SK-N-SH (cell line): ENCODE measurements around the gene RAPGEF3. TPM values are rescaled to one million over a fixed set of nuclear protein-coding genes. Genes with fewer than 3 reads are reported as not detected.

Experiments
- CTCF ChIA-PET: fragments of 300-600, 350-600 bp; formaldehyde crosslinking; extraction: SDS; loops from one replicate; lab custom pipeline; 2021; lab: Yijun Ruan, JAX
- POLR2A ChIA-PET: fragments of 350-600 bp; sonication (Branson Sonifier 250); formaldehyde crosslinking; extraction: SDS; loops from one replicate; lab custom pipeline; 2020; ENCODE audit warnings: antibody characterized with exemption, inconsistent platforms; lab: Yijun Ruan, JAX
- DNase-seq: peaks from one replicate; pipeline ENCODE4 v3.0.0; 2012
- H2AFZ ChIP-seq: fragments of 200-600 bp; sonication (generic); 2 replicates; pipeline ENCODE4 v1.8.1; 2016; ENCODE audit warnings: antibody characterized with exemption, mild to moderate bottlenecking, low read depth
- H3F3A ChIP-seq: fragments of 200-600 bp; sonication (generic); replicated peaks from 2 replicates; pipeline ENCODE3; 2016; ENCODE audit warnings: antibody characterized with exemption, mild to moderate bottlenecking; ENCODE audit not compliant: insufficient read depth
- H3K27ac ChIP-seq, 2 experiments: fragments of 200-500 bp in 1 of 2; fragments of 200-600 bp in 1 of 2; sonication (Bioruptor generic) in 1 of 2; sonication (generic), shearing (Covaris generic) in 1 of 2; 2 replicates each; pipeline versions ENCODE4 v1.5.1 to v1.6.1; 2014 to 2016; ENCODE audit warnings: low read depth in 2 of 2, inconsistent platforms in 1 of 2, low read length in 1 of 2, mild to moderate bottlenecking in 1 of 2, mixed read lengths in 1 of 2
- H3K27me3 ChIP-seq: fragments of 200-600 bp; sonication (generic), shearing (Covaris generic); 2 replicates; pipeline ENCODE4 v1.6.1; 2016; ENCODE audit warnings: mixed run types; ENCODE audit not compliant: insufficient read depth
- H3K36me3 ChIP-seq, 2 experiments: fragments of 200-500 bp in 1 of 2; fragments of 200-600 bp in 1 of 2; sonication (Bioruptor generic) in 1 of 2; sonication (generic) in 1 of 2; replicated peaks in 1 of 2; 2 replicates each; pipeline versions ENCODE3 to v1.5.1; 2014 to 2016; ENCODE audit warnings: low read length in 1 of 2, mild to moderate bottlenecking in 1 of 2; ENCODE audit not compliant: insufficient read depth in 2 of 2, control insufficient read depth in 1 of 2
- H3K4me1 ChIP-seq, 2 experiments: fragments of 200-500 bp in 1 of 2; fragments of 200-600 bp in 1 of 2; sonication (Bioruptor generic) in 1 of 2; sonication (generic), shearing (Covaris generic) in 1 of 2; 2 replicates each; pipeline versions ENCODE4 v1.5.1 to v1.6.1; 2014 to 2016; ENCODE audit warnings: low read depth in 1 of 2, low read length in 1 of 2, mixed run types in 1 of 2; ENCODE audit not compliant: insufficient read depth in 2 of 2, control insufficient read depth in 1 of 2
- H3K4me2 ChIP-seq: fragments of 200-600 bp; sonication (generic), shearing (Covaris generic); 2 replicates; pipeline ENCODE4 v1.6.1; 2017; ENCODE audit warnings: mixed run types
- H3K4me3 ChIP-seq, 2 experiments: fragments of 200-500 bp in 1 of 2; fragments of 200-600 bp in 1 of 2; sonication (Bioruptor generic) in 1 of 2; sonication (generic), shearing (Covaris generic) in 1 of 2; 2 replicates each; pipeline versions ENCODE4 v1.5.1 to v1.8.1; 2014 to 2016; ENCODE audit warnings: low read depth in 2 of 2, inconsistent platforms in 1 of 2, low read length in 1 of 2, mild to moderate bottlenecking in 1 of 2, mixed read lengths in 1 of 2, moderate library complexity in 1 of 2
- H3K79me2 ChIP-seq: fragments of 200-600 bp; sonication (generic); 2 replicates; pipeline ENCODE4 v1.8.1; 2017; ENCODE audit warnings: mild to moderate bottlenecking; ENCODE audit not compliant: insufficient read depth
- H3K9ac ChIP-seq: fragments of 200-600 bp; sonication (generic); 2 replicates; pipeline ENCODE4 v1.6.1; 2017; ENCODE audit warnings: mixed run types
- H3K9me2 ChIP-seq: fragments of 200-600 bp; sonication (generic); 2 replicates; pipeline ENCODE4 v1.6.1; 2017; ENCODE audit warnings: mixed run types
- H3K9me3 ChIP-seq: fragments of 200-600 bp; sonication (generic); 2 replicates; pipeline ENCODE4 v1.6.1; 2017; ENCODE audit warnings: mixed run types, mild to moderate bottlenecking, moderate library complexity
- H4K20me1 ChIP-seq: fragments of 200-600 bp; sonication (generic); 2 replicates; pipeline ENCODE4 v1.6.1; 2017; ENCODE audit warnings: mild to moderate bottlenecking, mixed run types; ENCODE audit not compliant: insufficient read depth
- FOSL2 ChIP-seq: IDR thresholded peaks from 2 replicates; pipeline ENCODE4 v1.4.0; 2012; ENCODE audit warnings: low read depth, mild to moderate bottlenecking, moderate library complexity, borderline replicate concordance
- GATA2 ChIP-seq: sonication (generic); formaldehyde crosslinking; IDR thresholded peaks from 2 replicates; pipeline ENCODE4 v1.5.0; 2020; ENCODE audit warnings: mild to moderate bottlenecking, missing genetic modification reagents
- JUND ChIP-seq: IDR thresholded peaks from 2 replicates; pipeline ENCODE4 v1.4.0; 2012
- MAX ChIP-seq: IDR thresholded peaks from 2 replicates; pipeline ENCODE4 v1.4.0; 2012; ENCODE audit warnings: low read depth
- MXI1 ChIP-seq: IDR thresholded peaks from 2 replicates; pipeline ENCODE4 v1.6.1; 2012; ENCODE audit warnings: mild to moderate bottlenecking, low read depth, low read length, improper control_type of control experiment
- NRF1 ChIP-seq: IDR thresholded peaks from 2 replicates; pipeline ENCODE4 v1.6.1; 2012; ENCODE audit warnings: low read depth, mild to moderate bottlenecking, low read length
- POLR2AphosphoS5 ChIP-seq: IDR thresholded peaks from 2 replicates; pipeline ENCODE4 v1.6.1; 2012; ENCODE audit warnings: low read depth, low read length
- RAD21 ChIP-seq: IDR thresholded peaks from 2 replicates; pipeline ENCODE4 v1.6.1; 2012; ENCODE audit warnings: mild to moderate bottlenecking, low read length
- REST ChIP-seq: IDR thresholded peaks from 2 replicates; pipeline ENCODE4 v1.6.1; 2012; ENCODE audit warnings: mild to moderate bottlenecking, low read depth, low read length, moderate library complexity
- RFX5 ChIP-seq: IDR thresholded peaks from 2 replicates; pipeline ENCODE4 v1.6.1; 2012; ENCODE audit warnings: mild to moderate bottlenecking, improper control_type of control experiment, low read length
- RXRA ChIP-seq: IDR thresholded peaks from 2 replicates; pipeline ENCODE4 v1.4.0; 2012; ENCODE audit warnings: low read depth, mild to moderate bottlenecking, borderline replicate concordance
- TAF1 ChIP-seq: IDR thresholded peaks from 2 replicates; pipeline ENCODE4 v1.6.1; 2012; ENCODE audit warnings: low read depth, mild to moderate bottlenecking, low read length, moderate library complexity, borderline replicate concordance
- TEAD4 ChIP-seq: IDR thresholded peaks from 2 replicates; pipeline ENCODE4 v1.4.0; 2012; ENCODE audit warnings: mild to moderate bottlenecking, borderline replicate concordance; ENCODE audit not compliant: insufficient read depth
- USF2 ChIP-seq: fragments of 150-350 bp; IDR thresholded peaks from 2 replicates; pipeline ENCODE4 v1.6.1; 2017; ENCODE audit warnings: antibody characterized with exemption, low read length, low read depth, borderline replicate concordance
- YY1 ChIP-seq: IDR thresholded peaks from 2 replicates; pipeline ENCODE4 v1.4.0; 2012; ENCODE audit warnings: low read depth, mild to moderate bottlenecking
- ZBTB33 ChIP-seq: IDR thresholded peaks from 2 replicates; pipeline ENCODE4 v1.4.0; 2012; ENCODE audit warnings: low read depth, borderline replicate concordance
- WGBS: methylation state at CpG from one replicate; pipeline ENCODE4 v1.1.6; 2017; ENCODE audit warnings: low lambda C conversion rate; 5-methylcytosine and 5-hydroxymethylcytosine counted together
- polyA plus RNA-seq, 3 experiments: library from polyadenylated mRNA; depleted of rRNA; stranded (reverse); fragments of >200 nt; gene quantifications; 2 replicates each; pipeline ENCODE4 v1.2.3, GENCODE V29; 2012

The RAPGEF3 gene
- polyA plus RNA-seq, 1 of the 3 experiments (the other 2 are of a cell fraction), result 0.90 TPM

GRCh38 chr12:47722941-47723631 is 35.6 kb downstream of the RAPGEF3 start:
- Histone ChIP-seq H3K4me3 (no peak overlapping the region), H3K27me3 (no peaks in the 10 kb centered on the region), H3F3A (no peaks in the 10 kb centered on the region), H3K27ac (no peak overlapping the region), H3K4me1 (peaks cover 0 to under 1% of the 10 kb centered on the region in 2 experiments; a peak in 2 of 4 replicates), H3K9me3 (no peaks in the 10 kb centered on the region), H3K9me2 (no peaks in the 10 kb centered on the region), H3K79me2 (no peaks in the 10 kb centered on the region), H4K20me1 (no peaks in the 10 kb centered on the region), H2AFZ (no peak overlapping the region), H3K4me2 (no peak overlapping the region), H3K36me3 (no peaks in the 10 kb centered on the region), H3K9ac (no peak overlapping the region)
- no peak for TF ChIP-seq RFX5
- no peak for TF ChIP-seq POLR2AphosphoS5
- no peak for TF ChIP-seq NRF1
- no peak for TF ChIP-seq REST
- TF ChIP-seq GATA2 (CRISPR knock-in tag), result no peak
- TF ChIP-seq ZBTB33, result no peak
- TF ChIP-seq MXI1, result no peak
- no peak for TF ChIP-seq MAX
- TF ChIP-seq RXRA, result no peak
- TF ChIP-seq JUND, result no peak
- TF ChIP-seq TAF1, result no peak
- TF ChIP-seq USF2, result no peak
- TF ChIP-seq YY1, result no peak
- TF ChIP-seq TEAD4, result no peak
- no peak for TF ChIP-seq FOSL2
- TF ChIP-seq RAD21, result no peak
- ChIA-PET CTCF (interaction anchor here (0.8 to 43.0 kb wide), 5 partner anchors 6 to 115 kb away, joined by 3 to 1294 read pairs (median 124); partner anchors contain the start of gene SLC48A1), POLR2A (no interaction called here)
- DNase-seq, result no peak
- WGBS, result 83% methylated on average over 5 of the region's 5 CpGs
